CD4-positive, alpha-beta T cell treated with Interferon alpha-2 for 1 hour (primary cell): Measurements from ENCODE around the gene ZBTB18.

Source experiments
- DNase-seq, 2 donors: peaks; one replicate each; pipeline ENCODE4 v3.0.0-alpha.2; 2020 to 2022

The ZBTB18 gene

GRCh38 chr1:244092293-244092963, 41.3 kb downstream of the ZBTB18 start:
- DNase-seq = no peak

DNA sequence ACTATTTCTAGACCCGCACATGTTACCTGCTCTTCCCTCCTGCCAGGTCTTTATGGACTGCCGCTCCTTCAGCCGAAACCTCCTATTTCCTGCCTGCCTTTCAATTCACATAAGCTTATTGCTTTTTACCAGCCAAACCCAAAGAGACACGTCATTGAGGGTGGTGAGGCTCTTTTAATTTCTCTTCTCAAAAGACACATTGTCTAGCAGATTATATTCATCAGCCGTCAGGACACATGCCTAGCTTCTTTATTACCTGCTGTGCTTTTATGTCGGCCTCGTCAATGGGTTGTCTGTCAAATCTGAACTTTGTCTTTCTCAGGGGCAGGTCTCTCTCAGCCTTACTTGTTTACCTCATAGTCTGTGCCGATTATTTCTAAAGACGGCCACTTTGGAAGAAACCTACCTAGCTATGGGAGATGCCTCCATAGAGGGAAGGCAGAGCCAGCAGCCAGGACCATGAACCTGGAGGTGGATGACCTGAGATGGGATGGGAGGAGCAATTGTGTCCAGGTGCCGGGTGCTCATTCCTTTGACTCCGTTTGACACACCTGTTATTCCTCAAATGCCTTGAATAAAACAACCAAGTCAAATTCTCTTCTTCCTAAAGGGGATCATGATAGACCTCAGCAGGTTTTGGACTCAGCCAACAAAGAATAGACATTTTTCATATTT, 42.0 kb downstream of the ZBTB18 start:
- DNase-seq = no peak

DNA sequence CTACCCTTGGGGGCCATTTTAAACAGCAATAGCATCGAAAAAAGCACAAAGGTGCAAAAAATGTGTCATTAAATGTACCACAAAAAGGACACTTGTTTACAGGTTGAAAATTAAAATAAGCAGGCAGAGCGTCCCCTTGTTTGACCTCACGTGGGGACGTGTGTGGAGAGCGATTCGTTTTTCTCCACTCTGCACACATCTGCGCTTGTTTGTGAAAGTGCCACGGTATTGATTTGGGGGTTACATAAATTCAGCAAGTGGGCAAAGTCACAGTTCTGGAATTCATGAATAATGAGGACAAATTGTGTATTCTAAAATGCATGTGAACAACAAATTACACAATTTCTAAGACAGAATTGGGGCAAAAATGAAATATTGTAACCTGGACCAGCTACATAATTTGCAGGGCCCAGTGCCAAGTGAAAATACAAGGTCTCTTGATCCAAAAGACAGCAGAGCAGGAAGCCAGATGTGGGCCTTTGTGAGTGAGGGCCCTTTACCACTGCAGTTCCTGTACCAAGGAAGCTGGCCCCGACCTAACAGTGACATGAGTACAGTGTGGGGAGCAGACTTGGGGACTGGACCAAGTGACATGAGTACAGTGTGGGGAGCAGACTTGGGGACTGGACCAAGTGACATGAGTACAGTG, 43.9 kb downstream of the ZBTB18 start:
- DNase-seq = no peak

DNA sequence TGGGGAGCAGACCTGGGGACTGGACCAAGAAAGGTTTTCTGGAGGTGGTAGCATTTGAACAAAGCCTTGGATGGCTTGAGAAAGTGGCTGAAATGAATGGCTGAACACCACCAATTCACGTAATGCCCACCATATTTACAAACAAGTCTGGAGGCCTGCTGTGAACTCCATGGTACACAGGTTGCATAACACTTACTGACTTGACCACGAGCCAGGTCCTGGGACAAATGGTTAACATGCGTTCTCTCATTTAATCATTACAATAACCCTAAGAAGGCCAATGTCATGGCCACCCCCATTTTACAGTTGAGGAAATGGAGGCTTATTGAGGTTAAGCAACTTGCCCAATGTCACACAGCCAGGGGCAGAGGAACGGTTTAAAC, 44.4 kb downstream of the ZBTB18 start:
- no peak for DNase-seq

DNA sequence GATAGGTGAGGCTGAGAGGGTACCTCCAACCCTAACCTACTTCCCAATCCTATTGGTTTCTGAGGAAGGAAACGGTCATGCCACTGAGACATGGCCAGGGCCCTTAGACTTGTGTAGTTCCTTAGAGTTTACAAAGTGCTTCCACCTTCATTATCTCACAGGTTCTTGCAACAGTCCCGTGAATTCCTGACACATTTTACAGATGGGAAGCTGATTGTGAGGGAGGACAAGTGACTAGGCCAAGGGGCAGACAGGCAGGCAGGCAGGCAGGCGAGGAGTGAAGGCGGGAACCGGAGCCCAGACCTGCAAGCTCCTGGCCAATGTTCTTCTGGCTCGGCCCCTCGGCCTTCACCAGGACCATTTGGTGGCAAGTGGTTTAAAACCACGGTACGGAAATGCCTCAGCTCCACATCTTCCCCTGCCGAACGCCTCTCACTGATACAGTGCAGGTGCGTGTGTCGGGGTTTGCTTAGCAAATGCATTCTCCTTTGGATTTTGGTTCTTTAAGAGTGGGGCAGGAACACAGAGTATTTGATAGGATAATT, 45.1 kb downstream of the ZBTB18 start:
- DNase-seq = no peak

GRCh38 chr1:244096691-244097090, 45.6 kb downstream of the ZBTB18 start:
- no peak for DNase-seq

DNA sequence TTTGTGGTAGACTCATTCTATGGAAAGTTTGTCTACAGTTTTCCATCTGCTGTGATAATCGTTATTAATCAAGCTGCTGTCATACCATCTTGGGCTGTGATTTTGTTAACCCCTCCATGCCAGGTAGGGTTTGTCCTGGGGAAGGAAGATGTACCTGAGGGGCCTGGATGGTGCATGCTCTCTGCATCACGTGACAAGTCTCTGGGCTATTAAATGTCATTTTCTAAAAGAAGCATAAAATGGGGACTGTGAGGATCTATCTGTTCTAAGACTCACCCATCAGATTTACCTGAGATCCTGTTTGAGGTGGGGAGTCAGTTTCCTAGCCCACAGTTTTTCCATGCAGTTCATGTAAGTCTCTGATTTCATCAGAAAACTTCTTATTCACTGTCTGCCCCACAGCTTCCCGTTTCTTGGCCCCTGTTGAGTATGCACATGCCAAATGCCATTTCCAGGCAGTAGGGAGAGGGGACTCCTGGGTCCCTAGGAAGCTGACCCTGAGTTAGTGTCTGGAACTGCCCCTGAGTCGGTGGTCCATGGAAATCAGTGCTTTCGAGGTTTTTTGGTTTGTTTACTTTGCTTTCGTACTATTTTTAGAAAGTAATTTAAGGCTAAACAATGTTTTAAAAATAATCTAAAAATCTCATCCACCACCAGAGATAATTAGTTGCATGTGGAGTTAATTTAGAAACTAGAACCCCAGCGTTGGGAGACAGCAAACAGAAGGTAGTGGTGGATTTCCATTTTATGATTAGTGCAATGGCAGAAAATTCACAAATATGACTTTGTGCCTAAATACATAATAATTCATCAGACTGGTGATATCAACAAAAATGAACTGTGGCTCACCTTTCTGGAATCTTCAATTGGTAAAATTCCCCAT, 46.7 kb downstream of the ZBTB18 start:
- DNase-seq = no peak

DNA sequence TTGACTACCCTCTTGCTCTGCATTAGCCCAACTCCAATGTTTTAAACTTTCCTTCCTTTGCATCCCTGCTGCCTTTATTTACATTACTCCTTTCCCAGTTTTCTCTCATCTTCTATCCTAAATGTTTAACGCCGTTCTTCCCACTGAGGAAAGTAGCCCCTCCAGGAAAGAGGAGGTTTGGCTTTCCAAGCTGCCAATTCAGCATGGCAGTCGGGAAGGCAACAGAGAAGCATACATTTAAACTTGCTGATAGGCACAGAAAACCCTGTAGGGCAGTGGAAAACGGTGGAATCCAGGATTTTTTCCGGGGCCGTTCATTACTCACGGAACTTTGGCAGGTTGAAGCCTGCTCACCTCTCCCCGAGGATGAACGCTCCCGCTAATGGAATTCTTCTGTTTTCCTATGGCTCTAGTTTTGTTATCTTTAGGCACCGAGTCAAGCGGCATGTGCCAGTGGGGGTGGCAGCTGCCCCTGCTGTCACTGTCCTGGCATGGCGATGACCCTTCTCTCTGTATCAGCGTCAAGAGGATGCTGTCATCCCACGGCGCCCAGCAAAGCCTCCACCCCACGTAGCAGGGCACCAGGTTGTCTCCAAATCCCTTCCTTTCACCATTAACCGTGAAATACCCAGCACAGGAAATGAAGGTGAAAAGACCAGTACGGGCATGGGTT, 48.3 kb downstream of the ZBTB18 start:
- DNase-seq = no peak

- no peak for DNase-seq
These were observed 49.2 kb downstream of the ZBTB18 start for GRCh38 chr1:244100276-244100675.

- DNase-seq = no peak
These were observed 49.8 kb downstream of the ZBTB18 start for GRCh38 chr1:244100704-244101453.

GRCh38 chr1:244102046-244102445, 51.0 kb downstream of the ZBTB18 start:
- DNase-seq = no peak

- no peak for DNase-seq
These were observed 51.4 kb downstream of the ZBTB18 start for GRCh38 chr1:244102468-244102867.

DNA sequence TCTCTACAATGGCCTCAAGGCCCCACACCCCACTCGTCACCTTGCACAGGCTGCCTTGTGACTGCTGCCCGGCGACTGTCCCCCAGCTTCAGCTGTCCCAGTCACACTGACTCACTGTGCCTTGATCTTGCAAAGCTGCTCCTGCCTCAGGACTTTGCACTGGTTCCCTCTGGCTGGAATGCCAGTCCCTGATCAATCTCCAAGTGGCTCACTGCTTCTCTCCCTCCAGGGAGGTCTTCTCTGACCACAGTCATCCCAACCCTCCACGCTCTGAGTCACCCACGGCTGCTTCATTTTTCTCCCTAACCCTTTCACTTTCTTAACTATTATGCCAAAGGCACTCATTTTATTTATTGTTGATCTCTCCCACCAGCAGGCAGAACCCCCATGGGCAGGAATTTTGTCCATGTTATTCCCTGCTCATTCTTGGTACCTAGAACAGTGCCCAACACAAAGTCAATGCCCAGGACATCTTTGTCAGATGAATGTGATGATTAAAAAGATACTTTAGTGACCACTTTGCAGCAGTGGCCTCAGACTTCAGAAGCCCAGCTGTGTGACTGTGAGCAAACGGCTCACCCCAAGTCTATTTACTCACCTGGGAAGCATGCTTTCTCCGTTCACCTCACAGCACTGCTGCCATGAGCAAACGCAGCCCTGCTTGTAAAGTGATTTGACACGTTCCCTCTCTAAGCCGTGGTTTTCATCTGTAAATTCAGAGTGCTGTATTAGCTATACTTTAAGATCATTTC, 53.4 kb downstream of the ZBTB18 start:
- DNase-seq = no peak

DNA sequence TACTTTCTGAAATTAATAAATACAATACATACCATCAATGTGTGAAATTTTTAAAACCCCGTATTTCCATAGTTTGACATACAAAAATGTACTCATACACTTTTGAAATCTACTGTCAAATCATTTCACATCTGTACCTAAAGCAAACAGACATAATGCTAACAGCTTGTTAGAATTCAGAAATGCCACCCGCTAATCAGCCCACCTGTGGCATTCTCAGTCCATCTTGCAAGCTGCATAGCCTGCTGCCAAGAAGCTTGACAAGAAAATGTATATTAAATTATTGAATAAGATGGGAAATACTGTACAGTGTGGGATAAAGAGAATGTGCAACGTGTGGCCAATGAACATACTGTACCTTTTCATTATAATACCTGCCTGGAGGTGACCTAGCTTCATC, 55.1 kb downstream of the ZBTB18 start:
- no peak for DNase-seq
